Chondrocyte (in vitro differentiated cells): Measurements from ENCODE around the gene BLCAP. TPM values are rescaled to one million over a fixed set of nuclear protein-coding genes. Genes with fewer than 3 reads are reported as not detected.

Experiments
- DNase-seq: peaks from one replicate; pipeline ENCODE4 v3.0.0; 2021; ENCODE audit warnings: mixed read lengths, low spot score
- H3K27ac Mint-ChIP-seq: one replicate; pipeline ENCODE4 v1.8.0; 2021; ENCODE audit warnings: mild to moderate bottlenecking, moderate library complexity, mixed read lengths; ENCODE audit not compliant: unreplicated experiment
- H3K27me3 Mint-ChIP-seq: 2 replicates; pipeline ENCODE4 v1.8.0; 2021; ENCODE audit warnings: low read depth, mixed read lengths
- H3K36me3 Mint-ChIP-seq: 2 replicates; pipeline ENCODE4 v1.8.0; 2021; ENCODE audit warnings: low read depth, mixed read lengths
- H3K4me1 Mint-ChIP-seq: 2 replicates; pipeline ENCODE4 v1.8.0; 2021; ENCODE audit warnings: low read depth, mild to moderate bottlenecking, mixed read lengths
- H3K4me3 Mint-ChIP-seq: one replicate; pipeline ENCODE4 v1.8.0; 2021; ENCODE audit warnings: mild to moderate bottlenecking, moderate library complexity, mixed read lengths; ENCODE audit not compliant: unreplicated experiment
- H3K9me3 Mint-ChIP-seq: 2 replicates; pipeline ENCODE4 v1.8.0; 2021; ENCODE audit warnings: low read depth, mixed read lengths
- CTCF ChIP-seq: fragments of 200-600 bp; sonication (generic); IDR thresholded peaks from 2 replicates; pipeline ENCODE4 v1.5.0; 2021; ENCODE audit warnings: antibody characterized with exemption, mild to moderate bottlenecking, moderate library complexity
- total RNA-seq: library from RNA; stranded (reverse); gene quantifications from 3 replicates; pipeline ENCODE4 v1.2.1, GENCODE V29; 2021

Gene BLCAP
- total RNA-seq, 1 donor from 2014 or later: 56.6 TPM

DNA sequence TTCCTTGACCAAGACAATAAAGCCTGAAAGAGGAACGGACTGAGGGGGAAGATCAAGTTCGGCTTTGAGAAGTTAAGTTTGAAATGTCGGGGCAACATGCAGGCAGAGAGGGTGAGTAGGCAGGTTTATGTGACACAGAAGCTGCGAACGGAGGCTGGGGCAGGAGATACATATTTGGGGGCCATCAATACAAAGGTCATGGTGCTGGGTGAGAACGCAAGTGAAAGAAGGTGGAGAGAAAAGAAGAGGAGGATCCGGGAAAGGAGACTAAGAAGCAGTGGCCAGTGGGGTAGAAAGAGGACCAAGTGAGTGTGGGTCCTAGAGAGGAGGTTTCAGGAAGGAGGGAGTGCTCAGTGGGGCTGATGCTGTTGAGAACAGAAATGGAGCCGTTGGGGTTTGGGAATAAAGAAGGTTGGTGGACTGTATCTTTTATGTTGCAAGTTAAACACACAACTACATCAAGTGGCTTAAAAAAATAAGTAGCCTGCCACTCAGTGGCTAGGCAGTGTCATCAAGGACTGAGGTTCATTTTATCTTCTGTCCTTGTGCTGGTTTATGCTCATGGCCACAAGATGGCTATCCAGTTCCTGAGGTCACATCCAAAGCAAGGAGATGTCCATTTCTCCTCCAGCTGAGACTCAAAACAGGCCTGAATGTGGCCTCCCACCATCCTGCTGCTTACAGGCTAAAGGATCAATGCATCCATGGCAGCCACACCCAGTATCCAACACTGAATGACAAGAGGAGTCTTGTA lies 1.7 kb upstream of the BLCAP start:
- Mint-ChIP-seq H3K4me1 (peaks cover 34% of the 10 kb centered on the region), H3K9me3 (no peaks in the 10 kb centered on the region), H3K27ac (no peak overlapping the region), H3K36me3 (no peaks in the 10 kb centered on the region), H3K4me3 (peak overlapping the region; percentile 75), H3K27me3 (no peaks in the 10 kb centered on the region)
- no peak for DNase-seq
- no peak for TF ChIP-seq CTCF

- Mint-ChIP-seq H3K27ac (peak overlapping the region; percentile 100), H3K36me3 (no peaks in the 10 kb centered on the region), H3K4me3 (peak overlapping the region; percentile 75), H3K4me1 (peaks cover 37% of the 10 kb centered on the region), H3K9me3 (no peaks in the 10 kb centered on the region), H3K27me3 (no peaks in the 10 kb centered on the region)
- no peak for DNase-seq
- TF ChIP-seq CTCF: no peak
These were observed 954 bp upstream of the BLCAP start for GRCh38 chr20:37528446-37529213.

DNA sequence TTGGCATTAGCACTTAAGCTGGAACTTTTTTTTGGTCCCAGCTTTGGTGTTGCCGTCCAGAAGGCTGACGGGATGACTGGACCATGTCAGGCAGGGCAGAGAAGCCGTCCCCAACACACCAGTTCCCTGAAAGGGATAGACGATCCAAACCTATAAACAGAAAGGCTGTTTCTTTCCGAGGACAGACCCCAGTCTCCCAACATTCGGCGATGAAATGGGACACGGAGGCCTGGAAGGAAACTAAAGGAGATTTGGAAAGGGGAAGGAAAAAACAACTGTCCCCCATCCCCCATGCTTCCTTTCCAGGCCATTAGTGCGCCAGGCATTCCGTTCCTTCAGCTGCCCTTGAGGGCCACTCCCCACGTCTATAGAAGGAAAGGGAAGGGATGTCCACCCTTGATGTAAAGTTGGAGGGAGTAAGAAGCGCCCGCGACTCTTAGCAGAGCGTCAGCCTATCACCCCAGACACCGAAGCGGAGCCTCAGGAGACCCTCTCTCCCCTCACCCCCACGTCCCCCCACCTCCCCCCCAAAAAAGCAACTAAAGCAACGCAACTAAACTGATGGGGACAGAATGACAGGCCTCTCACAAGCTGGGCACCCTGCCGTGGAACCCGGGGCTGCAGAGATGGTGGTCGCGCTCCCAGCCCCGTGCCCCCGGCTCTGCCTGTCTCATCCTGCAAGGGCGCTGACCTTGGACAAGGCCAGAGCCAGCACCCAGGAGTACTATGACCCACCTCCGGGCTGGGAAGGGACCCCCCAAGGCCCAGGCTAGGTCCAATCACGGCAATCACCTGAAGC lies 638 bp downstream of the BLCAP start:
- no peaks in the 10 kb centered on the region for H3K9me3 Mint-ChIP-seq
- peaks cover 49% of the 10 kb centered on the region for H3K4me1 Mint-ChIP-seq
- DNase-seq: no peak
- peak overlapping the region; percentile 75 for H3K4me3 Mint-ChIP-seq
- H3K27ac Mint-ChIP-seq: peak overlapping the region; percentile 100
- TF ChIP-seq CTCF: no peak
- peaks cover 2% of the 10 kb centered on the region for H3K36me3 Mint-ChIP-seq
- no peaks in the 10 kb centered on the region for H3K27me3 Mint-ChIP-seq

DNA sequence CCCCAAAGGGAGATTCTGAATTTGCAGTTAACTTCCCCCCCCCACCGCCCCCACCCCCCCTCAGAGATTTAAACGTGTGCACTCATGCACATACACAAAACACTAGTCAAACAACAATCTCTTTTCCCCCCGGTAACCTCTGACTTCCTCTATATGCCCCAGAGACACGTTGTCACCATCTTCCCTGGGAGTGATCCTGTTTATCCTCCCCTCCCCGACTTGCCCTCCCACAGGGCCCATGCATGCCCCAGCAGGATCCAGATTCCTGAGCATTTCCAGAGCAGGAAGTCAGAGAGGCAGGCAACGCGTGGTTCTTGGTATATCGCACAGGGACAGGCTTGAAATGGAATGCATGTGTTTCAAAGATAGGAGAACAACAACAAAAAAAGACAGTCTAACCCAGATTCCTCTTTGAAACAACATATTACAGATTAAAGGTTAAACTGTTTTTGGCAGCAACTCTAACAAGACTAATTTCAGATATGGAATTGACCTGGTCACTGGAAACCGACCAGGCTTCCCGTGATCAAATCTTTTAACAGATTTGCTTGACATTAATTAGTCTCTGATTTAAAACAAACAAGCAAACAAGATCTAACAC lies 1.3 kb downstream of the BLCAP start:
- H3K9me3 Mint-ChIP-seq: no peaks in the 10 kb centered on the region
- no peak for DNase-seq

More for the DNA sequence above, 1.3 kb downstream of the BLCAP start:
- peak overlapping the region; percentile 100 for H3K27ac Mint-ChIP-seq
- peaks cover 55% of the 10 kb centered on the region for H3K4me1 Mint-ChIP-seq
- no peaks in the 10 kb centered on the region for H3K27me3 Mint-ChIP-seq
- peak overlapping the region; percentile 75 for H3K4me3 Mint-ChIP-seq
- peaks cover 2% of the 10 kb centered on the region for H3K36me3 Mint-ChIP-seq
- TF ChIP-seq CTCF: no peak
